Peyer's patch (tissue), 4 donors: ENCODE measurements around the gene SPEM1. TPM values are rescaled to one million over a fixed set of nuclear protein-coding genes. Genes with fewer than 3 reads are reported as not detected.
A peak's percentile ranks its signal among the peaks of the same experiment; 100 is the strongest.

Experiments used
- DNase-seq, 3 donors: peaks; one replicate each; pipeline ENCODE4 v3.0.0-alpha.2; 2017 to 2019
- H3K27ac ChIP-seq, 4 donors: fragments of 200-600 bp; sonication (generic); one replicate each; pipeline ENCODE4 v1.5.1; 2016 to 2019
- H3K27me3 ChIP-seq, 2 donors: fragments of 200-600 bp; sonication (generic); one replicate each; pipeline ENCODE4 v1.5.1; 2019
- H3K36me3 ChIP-seq, 3 donors: fragments of 200-600 bp; sonication (generic); one replicate each; pipeline ENCODE4 v1.5.1; 2016 to 2019
- H3K4me1 ChIP-seq, 4 donors: fragments of 200-600 bp; sonication (generic); one replicate each; pipeline ENCODE4 v1.5.1; 2016 to 2019
- H3K4me3 ChIP-seq, 4 donors: fragments of 200-600 bp; sonication (generic); 1 replicate in 3 of 4; 2 replicates in 1 of 4; pipeline ENCODE4 v1.5.1; 2016 to 2019; ENCODE audit warnings: mild to moderate bottlenecking in 1 of 4
- H3K9me3 ChIP-seq, 4 donors: fragments of 200-600 bp; sonication (generic); one replicate each; pipeline ENCODE4 v1.5.1; 2016 to 2019; ENCODE audit warnings: mild to moderate bottlenecking in 1 of 4
- POLR2A ChIP-seq, 2 donors: fragments of 450-650 bp; IDR thresholded peaks; one replicate each; pipeline ENCODE4 v1.5.1; 2017; ENCODE audit warnings: antibody characterized with exemption in 2 of 2, mild to moderate bottlenecking in 2 of 2, moderate library complexity in 2 of 2
- total RNA-seq, 4 donors: library from RNA; depleted of rRNA; stranded (reverse); fragments of >200 nt; gene quantifications; one replicate each; pipeline ENCODE4 v1.1.0, GENCODE V29; 2016
- TF ChIP-seq, protein P1 (sequence below), 6 experiments: fragments of 450-650 bp in 4 of 6; fragments of 200-600 bp in 2 of 6; sonication (generic) in 1 of 6; IDR thresholded peaks; one replicate each; pipeline ENCODE4 v1.5.1; 2017 to 2019; ENCODE audit warnings: antibody characterized with exemption in 6 of 6, mild to moderate bottlenecking in 3 of 6, moderate library complexity in 1 of 6

SPEM1 gene
- total RNA-seq, 4 donors from 2014 or later, result not detected

DNA sequence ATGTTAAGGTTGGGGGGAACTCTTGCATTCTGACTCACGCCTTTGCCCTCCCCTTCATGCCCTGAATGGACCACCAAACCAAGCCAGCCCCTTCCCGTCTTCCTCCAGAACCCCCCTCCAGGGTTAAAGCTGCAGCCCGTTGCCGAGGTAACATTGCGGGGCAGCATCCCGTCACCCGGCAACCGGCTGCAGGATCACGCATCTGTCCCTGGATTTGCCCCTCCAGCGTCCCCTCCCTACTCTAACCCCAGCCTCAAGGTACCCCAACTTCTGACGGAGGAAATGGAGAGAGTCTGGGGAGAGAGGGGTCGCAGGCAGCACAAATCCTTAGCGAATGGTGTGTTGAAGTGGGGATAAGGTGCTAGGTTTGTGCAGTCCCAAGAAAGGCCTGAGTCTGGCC lies 13.0 kb upstream of the SPEM1 start:
- no peak for DNase-seq
- Histone ChIP-seq H3K9me3 (no peaks in the 10 kb centered on the region), H3K36me3 (no peaks in the 10 kb centered on the region), H3K4me3 (no peak overlapping the region), H3K4me1 (peaks cover 0 to 12% (median 5%) of the 10 kb centered on the region in 4 donors), H3K27me3 (no peaks in the 10 kb centered on the region), H3K27ac (no peak overlapping the region)
- TF ChIP-seq, protein P1, sequence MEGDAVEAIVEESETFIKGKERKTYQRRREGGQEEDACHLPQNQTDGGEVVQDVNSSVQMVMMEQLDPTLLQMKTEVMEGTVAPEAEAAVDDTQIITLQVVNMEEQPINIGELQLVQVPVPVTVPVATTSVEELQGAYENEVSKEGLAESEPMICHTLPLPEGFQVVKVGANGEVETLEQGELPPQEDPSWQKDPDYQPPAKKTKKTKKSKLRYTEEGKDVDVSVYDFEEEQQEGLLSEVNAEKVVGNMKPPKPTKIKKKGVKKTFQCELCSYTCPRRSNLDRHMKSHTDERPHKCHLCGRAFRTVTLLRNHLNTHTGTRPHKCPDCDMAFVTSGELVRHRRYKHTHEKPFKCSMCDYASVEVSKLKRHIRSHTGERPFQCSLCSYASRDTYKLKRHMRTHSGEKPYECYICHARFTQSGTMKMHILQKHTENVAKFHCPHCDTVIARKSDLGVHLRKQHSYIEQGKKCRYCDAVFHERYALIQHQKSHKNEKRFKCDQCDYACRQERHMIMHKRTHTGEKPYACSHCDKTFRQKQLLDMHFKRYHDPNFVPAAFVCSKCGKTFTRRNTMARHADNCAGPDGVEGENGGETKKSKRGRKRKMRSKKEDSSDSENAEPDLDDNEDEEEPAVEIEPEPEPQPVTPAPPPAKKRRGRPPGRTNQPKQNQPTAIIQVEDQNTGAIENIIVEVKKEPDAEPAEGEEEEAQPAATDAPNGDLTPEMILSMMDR (IDR thresholded peaks at IDR 0.05), result no peak
- TF ChIP-seq POLR2A (IDR thresholded peaks at IDR 0.05), result no peak

DNA sequence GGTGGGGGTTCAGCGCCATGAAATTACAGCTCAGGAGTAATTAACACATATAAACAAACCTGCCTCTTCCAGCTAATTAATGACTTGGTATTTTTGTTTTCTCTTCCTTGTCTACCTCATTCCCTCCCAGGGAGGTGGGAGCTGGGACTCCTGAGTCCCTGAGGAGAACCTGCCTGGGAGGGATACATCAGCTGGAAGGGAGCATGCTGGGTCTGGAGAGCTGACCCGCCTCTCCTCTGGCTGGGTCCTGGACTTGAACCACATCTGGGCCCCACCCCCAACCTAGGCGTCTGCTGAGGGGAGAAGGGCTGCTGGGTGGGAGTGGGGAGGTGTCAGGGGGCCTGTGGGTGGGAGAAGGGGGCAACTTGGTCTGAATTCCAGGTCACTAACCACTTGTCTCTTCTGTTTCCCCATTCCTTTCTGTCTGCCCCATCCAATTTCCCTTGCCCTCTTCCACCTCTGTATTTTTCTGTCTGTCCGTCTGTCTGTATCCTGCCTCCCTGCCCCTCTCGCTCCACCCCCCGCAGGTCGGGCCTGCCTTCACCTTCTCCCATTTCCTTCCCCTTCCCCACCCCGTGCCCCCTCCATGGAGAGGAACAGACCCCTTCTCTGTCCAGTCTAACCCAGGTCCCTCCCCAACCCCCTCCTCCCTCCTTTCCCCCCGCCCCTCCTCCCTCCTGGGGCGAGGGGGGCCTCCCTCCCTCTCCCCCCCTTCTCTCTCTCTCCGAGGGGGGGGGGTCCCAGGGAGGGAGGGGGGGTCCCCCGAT lies 12.5 kb upstream of the SPEM1 start, which contains the start of gene NLGN2:
Gene NLGN2 (plus strand): TSS at position 361 of the 767 bp plus-strand sequence. CDS start 411 bp downstream, outside the sequence.
- peak within 1 kb of the TSS in 1 of 4 donors; percentile 14 for H3K4me3 ChIP-seq
- DNase-seq, result no peak
- no peak for TF ChIP-seq POLR2A (IDR thresholded peaks at IDR 0.05)
- TF ChIP-seq, protein P1 (IDR thresholded peaks at IDR 0.05), result no peak
- no peak within 1 kb of the TSS for H3K27ac ChIP-seq
- H3K4me1 ChIP-seq, result peaks cover 0 to 7% (median 5%) of the 10 kb centered on the region in 4 donors
- no peaks in the 10 kb centered on the region for H3K36me3 ChIP-seq
- no peaks in the 10 kb centered on the region for H3K9me3 ChIP-seq
- H3K27me3 ChIP-seq, result no peaks in the 10 kb centered on the region

DNA sequence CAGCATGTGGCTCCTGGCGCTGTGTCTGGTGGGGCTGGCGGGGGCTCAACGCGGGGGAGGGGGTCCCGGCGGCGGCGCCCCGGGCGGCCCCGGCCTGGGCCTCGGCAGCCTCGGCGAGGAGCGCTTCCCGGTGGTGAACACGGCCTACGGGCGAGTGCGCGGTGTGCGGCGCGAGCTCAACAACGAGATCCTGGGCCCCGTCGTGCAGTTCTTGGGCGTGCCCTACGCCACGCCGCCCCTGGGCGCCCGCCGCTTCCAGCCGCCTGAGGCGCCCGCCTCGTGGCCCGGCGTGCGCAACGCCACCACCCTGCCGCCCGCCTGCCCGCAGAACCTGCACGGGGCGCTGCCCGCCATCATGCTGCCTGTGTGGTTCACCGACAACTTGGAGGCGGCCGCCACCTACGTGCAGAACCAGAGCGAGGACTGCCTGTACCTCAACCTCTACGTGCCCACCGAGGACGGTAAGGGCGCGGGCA lies 11.8 kb upstream of the SPEM1 start:
- DNase-seq, result no peak
- Histone ChIP-seq H3K4me3 (peak overlapping the region in 1 of 4 donors; percentile 14), H3K36me3 (no peaks in the 10 kb centered on the region), H3K4me1 (peaks cover 0 to 7% (median under 1%) of the 10 kb centered on the region in 4 donors), H3K27me3 (no peaks in the 10 kb centered on the region), H3K9me3 (no peaks in the 10 kb centered on the region), H3K27ac (no peak overlapping the region)
- TF ChIP-seq, protein P1 (IDR thresholded peaks at IDR 0.05), result no peak
- no peak for TF ChIP-seq POLR2A (IDR thresholded peaks at IDR 0.05)

DNA sequence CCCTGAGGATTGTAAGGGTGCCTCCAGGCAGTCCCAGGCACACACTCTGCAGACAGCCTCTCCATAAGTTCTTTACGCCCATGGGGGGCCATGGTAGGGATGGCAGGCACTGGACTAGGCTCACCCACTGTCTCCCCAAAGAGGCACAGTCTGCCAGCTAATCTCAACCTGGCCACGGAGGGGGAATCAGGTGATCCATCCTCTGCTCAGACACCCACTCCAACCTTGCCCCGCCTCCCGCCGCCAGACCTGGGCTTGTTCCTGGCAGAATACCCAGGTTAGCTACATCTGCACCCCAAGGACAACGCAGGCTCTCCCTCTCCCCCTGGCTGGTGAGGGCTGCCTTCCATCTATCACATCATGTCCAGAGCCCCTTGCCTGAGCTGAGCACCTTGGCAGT lies 11.3 kb upstream of the SPEM1 start:
- no peak for DNase-seq
- Histone ChIP-seq H3K9me3 (no peaks in the 10 kb centered on the region), H3K27ac (no peak overlapping the region), H3K27me3 (no peaks in the 10 kb centered on the region), H3K4me3 (no peak overlapping the region), H3K36me3 (no peaks in the 10 kb centered on the region), H3K4me1 (peaks cover 0 to 7% (median 0%) of the 10 kb centered on the region in 4 donors)
- TF ChIP-seq POLR2A (IDR thresholded peaks at IDR 0.05), result no peak
- TF ChIP-seq, protein P1 (IDR thresholded peaks at IDR 0.05), result no peak

DNA sequence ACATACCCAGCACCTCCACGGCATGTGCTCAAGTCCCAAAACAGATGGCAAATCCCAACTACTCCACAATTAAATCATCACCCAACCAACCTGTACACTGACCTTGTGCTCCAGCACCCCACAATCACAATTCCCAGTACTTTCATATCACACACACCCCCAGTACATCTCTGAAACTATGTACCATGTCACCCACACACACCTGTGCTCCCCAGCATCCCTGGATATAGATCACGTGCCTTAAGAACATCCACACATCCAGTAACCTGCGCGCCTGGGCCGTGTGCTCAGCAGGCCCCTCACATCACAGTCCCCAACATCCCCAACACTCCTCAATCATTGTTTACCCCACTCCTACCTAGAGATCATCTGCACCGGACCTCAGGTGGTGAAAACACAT lies 10.4 kb upstream of the SPEM1 start:
- DNase-seq, result no peak
- Histone ChIP-seq H3K27me3 (no peaks in the 10 kb centered on the region), H3K27ac (no peak overlapping the region), H3K36me3 (no peaks in the 10 kb centered on the region), H3K9me3 (no peaks in the 10 kb centered on the region), H3K4me1 (peaks cover 0 to 7% (median 0%) of the 10 kb centered on the region in 4 donors), H3K4me3 (no peak overlapping the region)
- TF ChIP-seq, protein P1 (IDR thresholded peaks at IDR 0.05), result no peak
- no peak for TF ChIP-seq POLR2A (IDR thresholded peaks at IDR 0.05)
